ENCODE data around the gene PRSS8.
A peak's percentile ranks its signal among the peaks of the same experiment; 100 is the strongest.
"Not testable (repeated sequence)": the region's sequence is repeated elsewhere in the genome, so short reads cannot be mapped to it uniquely, and the experiment has no call there.

PRSS8 gene

DNA sequence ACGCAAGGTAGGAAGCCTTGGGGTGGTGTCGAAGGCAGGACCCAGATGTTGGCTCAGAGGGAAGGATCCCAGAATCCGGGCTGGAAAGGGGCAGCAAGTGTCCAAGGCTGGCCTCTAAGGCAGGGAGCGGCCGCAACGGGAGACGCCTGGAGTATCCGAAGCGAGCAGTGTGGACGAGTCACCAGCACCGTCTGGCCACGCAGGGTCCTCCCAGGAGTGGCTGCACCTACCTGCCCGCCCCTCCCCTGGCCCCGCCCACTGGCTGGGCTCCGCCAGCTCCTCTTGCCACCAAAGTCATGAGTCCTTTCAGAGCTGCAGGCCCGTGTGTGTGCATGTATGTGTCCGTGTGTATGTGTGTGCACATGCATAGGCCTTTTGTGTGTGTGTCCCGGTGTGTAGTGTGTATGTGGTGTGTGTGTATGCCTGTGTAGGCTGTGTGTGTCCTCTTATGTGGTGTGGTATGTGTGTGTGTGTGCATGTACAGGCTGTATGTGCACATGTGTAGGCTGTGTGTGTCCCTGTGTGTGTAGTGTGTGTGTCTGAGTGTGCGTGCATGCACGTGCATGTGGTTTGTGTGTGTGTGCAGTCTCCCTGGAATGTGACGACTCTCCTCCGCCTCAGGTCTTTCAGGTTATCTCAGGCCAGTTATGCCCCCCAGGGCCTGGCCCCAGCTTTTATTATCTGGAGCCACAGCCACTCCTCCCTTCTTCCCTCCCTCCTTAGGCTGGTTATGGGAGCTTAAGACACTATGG, at the start of gene PRSS8:
TSS of gene PRSS8 (minus strand) at position 193 of the 752 bp plus-strand sequence. CDS start 229 bp downstream, outside the sequence.
- DNase-seq (ENCODE audit: low spot score): no peak
- H3K4me3 Mint-ChIP-seq: no peak within 1 kb of the TSS
- no peaks in the 10 kb centered on the region for H3K9me3 Mint-ChIP-seq
- H3K27me3 Mint-ChIP-seq (ENCODE audit: low read depth): no peaks in the 10 kb centered on the region
- H3K4me1 Mint-ChIP-seq (ENCODE audit: low read depth): peaks cover 1% of the 10 kb centered on the region
- H3K36me3 Mint-ChIP-seq (ENCODE audit: low read depth): peaks cover 2% of the 10 kb centered on the region
- no peak within 1 kb of the TSS for H3K27ac Mint-ChIP-seq

GRCh38 chr16:31184888-31185287, 49.4 kb upstream of the PRSS8 start:
- Mint-ChIP-seq H3K27me3 (ENCODE audit: low read depth) (peaks cover 1% of the 10 kb centered on the region), H3K4me3 (peak overlapping the region; percentile 28), H3K27ac (peak overlapping the region; percentile 67), H3K4me1 (ENCODE audit: low read depth) (peaks cover 62% of the 10 kb centered on the region), H3K9me3 (no peaks in the 10 kb centered on the region), H3K36me3 (ENCODE audit: low read depth) (peaks cover 91% of the 10 kb centered on the region)
- DNase-seq (ENCODE audit: low spot score): no peak

GRCh38 chr16:31183432-31184428, 48.2 kb upstream of the PRSS8 start:
- Mint-ChIP-seq H3K9me3 (no peaks in the 10 kb centered on the region), H3K27ac (peak overlapping the region; percentile 98), H3K36me3 (ENCODE audit: low read depth) (peaks cover 80% of the 10 kb centered on the region), H3K4me1 (ENCODE audit: low read depth) (peaks cover 60% of the 10 kb centered on the region), H3K27me3 (ENCODE audit: low read depth) (peaks cover 2% of the 10 kb centered on the region), H3K4me3 (peak overlapping the region; percentile 96)
- DNase-seq (ENCODE audit: low spot score): no peak

GRCh38 chr16:31182391-31182790, 46.9 kb upstream of the PRSS8 start:
- Mint-ChIP-seq H3K4me1 (ENCODE audit: low read depth) (peaks cover 62% of the 10 kb centered on the region), H3K36me3 (ENCODE audit: low read depth) (peaks cover 70% of the 10 kb centered on the region), H3K4me3 (peak overlapping the region; percentile 96), H3K9me3 (no peaks in the 10 kb centered on the region), H3K27me3 (ENCODE audit: low read depth) (peaks cover 2% of the 10 kb centered on the region), H3K27ac (peak overlapping the region; percentile 98)
- DNase-seq (ENCODE audit: low spot score): no peak

- H3K4me1 Mint-ChIP-seq (ENCODE audit: low read depth): peaks cover 58% of the 10 kb centered on the region
Measured at GRCh38 chr16:31181102-31181830, 45.7 kb upstream of the PRSS8 start.

GRCh38 chr16:31179747-31180459, 44.4 kb upstream of the PRSS8 start, which contains the start of gene FUS:
FUS (plus strand) TSS chr16:31180139; CDS start chr16:31180215, 76 bp downstream.
- Mint-ChIP-seq H3K4me3 (peak within 1 kb of the TSS; percentile 96), H3K36me3 (ENCODE audit: low read depth) (peaks cover 45% of the 10 kb centered on the region), H3K27me3 (ENCODE audit: low read depth) (peaks cover 2% of the 10 kb centered on the region), H3K27ac (peak within 1 kb of the TSS; percentile 98), H3K4me1 (ENCODE audit: low read depth) (peaks cover 46% of the 10 kb centered on the region), H3K9me3 (no peaks in the 10 kb centered on the region)
- peak; percentile 91 for DNase-seq (ENCODE audit: low spot score)

More at GRCh38 chr16:31181102-31181830, 45.7 kb upstream of the PRSS8 start:
- Mint-ChIP-seq H3K36me3 (ENCODE audit: low read depth) (peaks cover 59% of the 10 kb centered on the region), H3K9me3 (no peaks in the 10 kb centered on the region), H3K27me3 (ENCODE audit: low read depth) (peaks cover 2% of the 10 kb centered on the region), H3K4me3 (peak overlapping the region; percentile 96), H3K27ac (peak overlapping the region; percentile 98)
- peak; percentile 46 for DNase-seq (ENCODE audit: low spot score)

- no peaks in the 10 kb centered on the region for H3K9me3 Mint-ChIP-seq
- DNase-seq (ENCODE audit: low spot score): no peak
- H3K36me3 Mint-ChIP-seq (ENCODE audit: low read depth): peaks cover 41% of the 10 kb centered on the region
- peaks cover 2% of the 10 kb centered on the region for H3K27me3 Mint-ChIP-seq (ENCODE audit: low read depth)
- H3K4me1 Mint-ChIP-seq (ENCODE audit: low read depth): peaks cover 42% of the 10 kb centered on the region
- H3K4me3 Mint-ChIP-seq: peak overlapping the region; percentile 96
- peak overlapping the region; percentile 98 for H3K27ac Mint-ChIP-seq
Measured at GRCh38 chr16:31179219-31179746, 43.8 kb upstream of the PRSS8 start.

GRCh38 chr16:31177136-31177535, 41.6 kb upstream of the PRSS8 start:
- H3K4me1 Mint-ChIP-seq (ENCODE audit: low read depth): peaks cover 25% of the 10 kb centered on the region
- no peaks in the 10 kb centered on the region for H3K9me3 Mint-ChIP-seq
- H3K4me3 Mint-ChIP-seq: peak overlapping the region; percentile 79
- peaks cover 2% of the 10 kb centered on the region for H3K27me3 Mint-ChIP-seq (ENCODE audit: low read depth)
- H3K36me3 Mint-ChIP-seq (ENCODE audit: low read depth): peaks cover 21% of the 10 kb centered on the region
- peak; percentile 68 for DNase-seq (ENCODE audit: low spot score)
- H3K27ac Mint-ChIP-seq: peak overlapping the region; percentile 67

- not testable (repeated sequence) for DNase-seq (ENCODE audit: low spot score); H3K27me3 Mint-ChIP-seq (ENCODE audit: low read depth); H3K27ac Mint-ChIP-seq; H3K4me3 Mint-ChIP-seq; H3K4me1 Mint-ChIP-seq (ENCODE audit: low read depth); H3K9me3 Mint-ChIP-seq; H3K36me3 Mint-ChIP-seq (ENCODE audit: low read depth)
Measured at GRCh38 chr16:31170048-31170447, 34.5 kb upstream of the PRSS8 start.

DNA sequence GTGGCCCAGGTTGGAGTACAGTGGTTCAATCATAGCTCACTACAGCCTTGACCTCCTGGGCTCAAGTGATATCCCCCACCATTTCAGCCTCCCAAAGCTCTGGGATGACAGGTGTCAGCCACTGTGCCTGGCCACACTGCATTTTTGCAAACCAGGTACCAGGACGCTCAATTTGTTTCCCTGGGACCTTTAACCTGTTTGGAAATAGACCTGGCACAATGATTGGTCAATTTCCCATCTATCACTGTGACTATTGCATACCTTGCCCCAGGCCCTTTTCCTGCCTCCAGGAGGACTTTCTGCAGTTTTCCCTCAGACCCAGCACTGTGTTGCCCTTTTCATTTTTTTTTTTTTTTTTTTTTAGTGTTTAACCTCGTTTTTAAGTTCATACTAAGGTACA, 33.3 kb upstream of the PRSS8 start:
- Mint-ChIP-seq H3K27me3 (ENCODE audit: low read depth) (no peaks in the 10 kb centered on the region), H3K4me3 (no peak overlapping the region), H3K36me3 (ENCODE audit: low read depth) (no peaks in the 10 kb centered on the region), H3K4me1 (ENCODE audit: low read depth) (peaks cover 3% of the 10 kb centered on the region), H3K27ac (no peak overlapping the region), H3K9me3 (no peaks in the 10 kb centered on the region)
- DNase-seq (ENCODE audit: low spot score): no peak

DNA sequence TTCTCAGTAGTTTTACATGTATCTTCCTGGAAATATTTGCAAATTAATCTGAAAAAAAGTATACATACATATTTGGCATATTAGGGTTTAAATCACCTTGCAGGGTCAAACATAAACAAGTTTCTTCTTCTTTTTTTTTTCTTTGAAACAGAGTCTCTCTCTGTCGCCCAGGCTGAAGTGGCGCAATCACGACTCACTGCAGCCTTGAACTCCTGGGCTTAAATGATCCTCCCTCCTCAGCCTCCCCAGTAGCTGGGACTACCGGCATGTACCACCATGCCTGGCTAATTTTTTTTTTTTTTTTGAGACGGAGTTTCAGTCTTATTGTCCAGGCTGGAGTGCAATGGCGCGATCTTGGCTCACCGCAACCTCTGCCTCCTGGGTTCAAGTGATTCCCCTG, 31.8 kb upstream of the PRSS8 start:
- peaks cover 3% of the 10 kb centered on the region for H3K27me3 Mint-ChIP-seq (ENCODE audit: low read depth)
- no peak for DNase-seq (ENCODE audit: low spot score)
- H3K4me1 Mint-ChIP-seq (ENCODE audit: low read depth): peaks cover 3% of the 10 kb centered on the region
- no peak overlapping the region for H3K27ac Mint-ChIP-seq
- H3K4me3 Mint-ChIP-seq: no peak overlapping the region
- no peaks in the 10 kb centered on the region for H3K9me3 Mint-ChIP-seq
- H3K36me3 Mint-ChIP-seq (ENCODE audit: low read depth): no peaks in the 10 kb centered on the region

GRCh38 chr16:31157136-31157535, 21.6 kb upstream of the PRSS8 start:
- H3K4me1 Mint-ChIP-seq (ENCODE audit: low read depth): peaks cover 6% of the 10 kb centered on the region
- no peaks in the 10 kb centered on the region for H3K36me3 Mint-ChIP-seq (ENCODE audit: low read depth)
- no peaks in the 10 kb centered on the region for H3K9me3 Mint-ChIP-seq
- peaks cover 16% of the 10 kb centered on the region for H3K27me3 Mint-ChIP-seq (ENCODE audit: low read depth)
- DNase-seq (ENCODE audit: low spot score): no peak
- H3K27ac Mint-ChIP-seq: no peak overlapping the region
- H3K4me3 Mint-ChIP-seq: peak overlapping the region; percentile 29

GRCh38 chr16:31150976-31151375, 15.4 kb upstream of the PRSS8 start:
- DNase-seq (ENCODE audit: low spot score); H3K4me3 Mint-ChIP-seq; H3K27ac Mint-ChIP-seq; H3K36me3 Mint-ChIP-seq (ENCODE audit: low read depth); H3K4me1 Mint-ChIP-seq (ENCODE audit: low read depth); H3K9me3 Mint-ChIP-seq; H3K27me3 Mint-ChIP-seq (ENCODE audit: low read depth): not testable (repeated sequence)

All from T-helper 2 cell treated with Interferon-gamma antibody and Interleukin-4, amounts not matched to agents 5 μg/mL and 100 μg/mL, for 36 hours (primary cell).